ENCODE data around the gene TMEM61. TPM values are rescaled to one million over a fixed set of nuclear protein-coding genes. Genes with fewer than 3 reads are reported as not detected.
"Not testable (repeated sequence)": the region's sequence is repeated elsewhere in the genome, so short reads cannot be mapped to it uniquely, and the experiment has no call there.

The TMEM61 gene
- 0.66 TPM for total RNA-seq
- polyA plus RNA-seq, result 1.3 TPM
- long read RNA-seq, donor 1, result 0 reads
- long read RNA-seq, donor 2, result 0 reads
- long read RNA-seq, donor 3, result 0 reads
- long read RNA-seq, donor 4, partial matches to known transcripts, result 0 of 1 reads
- long read RNA-seq, donor 4, other reads (novel, unspliced or antisense), result 0 of 1 reads
- long read RNA-seq, donor 5, result 0 reads
- long read RNA-seq, donor 6, result 0 reads
- long read RNA-seq, donor 7, result 0 reads
- long read RNA-seq, donor 8, result 0 reads
- long read RNA-seq, donor 9, result 0 reads
- long read RNA-seq, donor 10, partial matches to known transcripts, result 0 of 2 reads
- long read RNA-seq, donor 10, other reads (novel, unspliced or antisense), result 0 of 2 reads

- no peak within 1 kb of the TSS for H3K4me3 ChIP-seq (ENCODE audit: low read length in 2 of 2)
- peaks cover 16 to 66% of the 10 kb centered on the region in 2 donors for H3K27me3 ChIP-seq (ENCODE audit: control insufficient read depth in 2 of 2, insufficient read depth in 1 of 2, low read length in 1 of 2)
- no peaks in the 10 kb centered on the region for H3K4me1 ChIP-seq (ENCODE audit: control insufficient read depth in 2 of 2, insufficient read depth in 2 of 2, low read length in 2 of 2)
- no peaks in the 10 kb centered on the region for H3K9me3 ChIP-seq (ENCODE audit: control insufficient read depth in 2 of 2, insufficient read depth in 1 of 2, low read length in 1 of 2)
- H3K36me3 ChIP-seq (ENCODE audit: control insufficient read depth in 2 of 2, insufficient read depth in 2 of 2, low read length in 1 of 2), result no peaks in the 10 kb centered on the region
- H3K27ac ChIP-seq (ENCODE audit: low read depth in 1 of 2, low read length in 1 of 2), result no peak within 1 kb of the TSS
- 13% methylated on average over 69 of the region's 69 CpGs for WGBS
- no peak for DNase-seq (ENCODE audit: low read depth in 6 of 9, low spot score in 9 of 9)
Measured at GRCh38 chr1:54980528-54981241, at the start of gene TMEM61. TSS of gene TMEM61 (plus strand) at chr1:54980628. CDS start at chr1:54981066, 438 bp downstream.

GRCh38 chr1:54931275-54931840 is 49.1 kb upstream of the TMEM61 start:
- Histone ChIP-seq H3K4me1 (ENCODE audit: control insufficient read depth in 2 of 2, insufficient read depth in 2 of 2, low read length in 2 of 2) (no peaks in the 10 kb centered on the region), H3K27me3 (ENCODE audit: control insufficient read depth in 2 of 2, insufficient read depth in 1 of 2, low read length in 1 of 2) (no peaks in the 10 kb centered on the region), H3K4me3 (ENCODE audit: low read length in 2 of 2) (no peak overlapping the region), H3K9me3 (ENCODE audit: control insufficient read depth in 2 of 2, insufficient read depth in 1 of 2, low read length in 1 of 2) (no peaks in the 10 kb centered on the region), H3K36me3 (ENCODE audit: control insufficient read depth in 2 of 2, insufficient read depth in 2 of 2, low read length in 1 of 2) (no peaks in the 10 kb centered on the region), H3K27ac (ENCODE audit: low read depth in 1 of 2, low read length in 1 of 2) (no peak overlapping the region)
- no peak for DNase-seq (ENCODE audit: low read depth in 6 of 9, low spot score in 9 of 9)
- 52% methylated on average over 1 of the region's 1 CpG for WGBS

- H3K27me3 ChIP-seq (ENCODE audit: control insufficient read depth in 2 of 2, insufficient read depth in 1 of 2, low read length in 1 of 2); H3K4me1 ChIP-seq (ENCODE audit: control insufficient read depth in 2 of 2, insufficient read depth in 2 of 2, low read length in 2 of 2); DNase-seq (ENCODE audit: low read depth in 6 of 9, low spot score in 9 of 9); H3K4me3 ChIP-seq (ENCODE audit: low read length in 2 of 2); H3K27ac ChIP-seq (ENCODE audit: low read depth in 1 of 2, low read length in 1 of 2); H3K9me3 ChIP-seq (ENCODE audit: control insufficient read depth in 2 of 2, insufficient read depth in 1 of 2, low read length in 1 of 2); H3K36me3 ChIP-seq (ENCODE audit: control insufficient read depth in 2 of 2, insufficient read depth in 2 of 2, low read length in 1 of 2): not testable (repeated sequence)
- WGBS, result 95% methylated on average over 6 of the region's 6 CpGs
Measured at GRCh38 chr1:54934081-54934480, 46.3 kb upstream of the TMEM61 start.

GRCh38 chr1:54934869-54935268 is 45.6 kb upstream of the TMEM61 start:
- H3K4me1 ChIP-seq (ENCODE audit: control insufficient read depth in 2 of 2, insufficient read depth in 2 of 2, low read length in 2 of 2), result no peaks in the 10 kb centered on the region
- H3K4me3 ChIP-seq (ENCODE audit: low read length in 2 of 2), result no peak overlapping the region
- H3K9me3 ChIP-seq (ENCODE audit: control insufficient read depth in 2 of 2, insufficient read depth in 1 of 2, low read length in 1 of 2), result no peaks in the 10 kb centered on the region
- no peak for DNase-seq (ENCODE audit: low read depth in 6 of 9, low spot score in 9 of 9)
- no peaks in the 10 kb centered on the region for H3K36me3 ChIP-seq (ENCODE audit: control insufficient read depth in 2 of 2, insufficient read depth in 2 of 2, low read length in 1 of 2)
- no peak overlapping the region for H3K27ac ChIP-seq (ENCODE audit: low read depth in 1 of 2, low read length in 1 of 2)
- H3K27me3 ChIP-seq (ENCODE audit: control insufficient read depth in 2 of 2, insufficient read depth in 1 of 2, low read length in 1 of 2), result peaks cover 0 to 4% of the 10 kb centered on the region in 2 donors

GRCh38 chr1:54936791-54937190 is 43.6 kb upstream of the TMEM61 start:
- Histone ChIP-seq H3K27ac (ENCODE audit: low read depth in 1 of 2, low read length in 1 of 2) (no peak overlapping the region), H3K36me3 (ENCODE audit: control insufficient read depth in 2 of 2, insufficient read depth in 2 of 2, low read length in 1 of 2) (no peaks in the 10 kb centered on the region), H3K4me1 (ENCODE audit: control insufficient read depth in 2 of 2, insufficient read depth in 2 of 2, low read length in 2 of 2) (no peaks in the 10 kb centered on the region), H3K9me3 (ENCODE audit: control insufficient read depth in 2 of 2, insufficient read depth in 1 of 2, low read length in 1 of 2) (no peaks in the 10 kb centered on the region), H3K4me3 (ENCODE audit: low read length in 2 of 2) (no peak overlapping the region), H3K27me3 (ENCODE audit: control insufficient read depth in 2 of 2, insufficient read depth in 1 of 2, low read length in 1 of 2) (peaks cover 2 to 4% of the 10 kb centered on the region in 2 donors)
- 91% methylated on average over 4 of the region's 4 CpGs for WGBS
- DNase-seq (ENCODE audit: low read depth in 6 of 9, low spot score in 9 of 9), result no peak

GRCh38 chr1:54937469-54937868 is 43.0 kb upstream of the TMEM61 start:
- Histone ChIP-seq H3K27ac (ENCODE audit: low read depth in 1 of 2, low read length in 1 of 2) (no peak overlapping the region), H3K9me3 (ENCODE audit: control insufficient read depth in 2 of 2, insufficient read depth in 1 of 2, low read length in 1 of 2) (no peaks in the 10 kb centered on the region), H3K4me1 (ENCODE audit: control insufficient read depth in 2 of 2, insufficient read depth in 2 of 2, low read length in 2 of 2) (no peaks in the 10 kb centered on the region), H3K36me3 (ENCODE audit: control insufficient read depth in 2 of 2, insufficient read depth in 2 of 2, low read length in 1 of 2) (no peaks in the 10 kb centered on the region), H3K4me3 (ENCODE audit: low read length in 2 of 2) (no peak overlapping the region), H3K27me3 (ENCODE audit: control insufficient read depth in 2 of 2, insufficient read depth in 1 of 2, low read length in 1 of 2) (peaks cover 2 to 4% of the 10 kb centered on the region in 2 donors)
- WGBS, result 93% methylated on average over 1 of the region's 1 CpG
- DNase-seq (ENCODE audit: low read depth in 6 of 9, low spot score in 9 of 9), result no peak

GRCh38 chr1:54938955-54939354 is 41.5 kb upstream of the TMEM61 start:
- 88% methylated on average over 4 of the region's 4 CpGs for WGBS
- DNase-seq (ENCODE audit: low read depth in 6 of 9, low spot score in 9 of 9), result not testable (repeated sequence)

GRCh38 chr1:54940042-54940441 is 40.4 kb upstream of the TMEM61 start:
- Histone ChIP-seq H3K9me3 (ENCODE audit: control insufficient read depth in 2 of 2, insufficient read depth in 1 of 2, low read length in 1 of 2) (no peaks in the 10 kb centered on the region), H3K27ac (ENCODE audit: low read depth in 1 of 2, low read length in 1 of 2) (no peak overlapping the region), H3K4me1 (ENCODE audit: control insufficient read depth in 2 of 2, insufficient read depth in 2 of 2, low read length in 2 of 2) (no peaks in the 10 kb centered on the region), H3K36me3 (ENCODE audit: control insufficient read depth in 2 of 2, insufficient read depth in 2 of 2, low read length in 1 of 2) (no peaks in the 10 kb centered on the region), H3K4me3 (ENCODE audit: low read length in 2 of 2) (no peak overlapping the region), H3K27me3 (ENCODE audit: control insufficient read depth in 2 of 2, insufficient read depth in 1 of 2, low read length in 1 of 2) (peaks cover 2 to 4% of the 10 kb centered on the region in 2 donors)
- no peak for DNase-seq (ENCODE audit: low read depth in 6 of 9, low spot score in 9 of 9)

More at GRCh38 chr1:54938955-54939354, 41.5 kb upstream of the TMEM61 start:
- not testable (repeated sequence) for H3K27ac ChIP-seq (ENCODE audit: low read depth in 1 of 2, low read length in 1 of 2); H3K9me3 ChIP-seq (ENCODE audit: control insufficient read depth in 2 of 2, insufficient read depth in 1 of 2, low read length in 1 of 2); H3K36me3 ChIP-seq (ENCODE audit: control insufficient read depth in 2 of 2, insufficient read depth in 2 of 2, low read length in 1 of 2); H3K4me3 ChIP-seq (ENCODE audit: low read length in 2 of 2); H3K27me3 ChIP-seq (ENCODE audit: control insufficient read depth in 2 of 2, insufficient read depth in 1 of 2, low read length in 1 of 2); H3K4me1 ChIP-seq (ENCODE audit: control insufficient read depth in 2 of 2, insufficient read depth in 2 of 2, low read length in 2 of 2)

GRCh38 chr1:54942976-54943375 is 37.5 kb upstream of the TMEM61 start:
- H3K4me3 ChIP-seq (ENCODE audit: low read length in 2 of 2), result no peak overlapping the region
- no peaks in the 10 kb centered on the region for H3K4me1 ChIP-seq (ENCODE audit: control insufficient read depth in 2 of 2, insufficient read depth in 2 of 2, low read length in 2 of 2)
- peaks cover 2 to 4% of the 10 kb centered on the region in 2 donors for H3K27me3 ChIP-seq (ENCODE audit: control insufficient read depth in 2 of 2, insufficient read depth in 1 of 2, low read length in 1 of 2)
- DNase-seq (ENCODE audit: low read depth in 6 of 9, low spot score in 9 of 9), result no peak
- 99% methylated on average over 4 of the region's 4 CpGs for WGBS
- no peaks in the 10 kb centered on the region for H3K9me3 ChIP-seq (ENCODE audit: control insufficient read depth in 2 of 2, insufficient read depth in 1 of 2, low read length in 1 of 2)
- H3K27ac ChIP-seq (ENCODE audit: low read depth in 1 of 2, low read length in 1 of 2), result no peak overlapping the region
- H3K36me3 ChIP-seq (ENCODE audit: control insufficient read depth in 2 of 2, insufficient read depth in 2 of 2, low read length in 1 of 2), result no peaks in the 10 kb centered on the region
